Osteoblast (primary cell): ENCODE results near the gene PACRGL. TPM values are rescaled to one million over a fixed set of nuclear protein-coding genes. Genes with fewer than 3 reads are reported as not detected.

Experiments
- DNase-seq: peaks from one replicate; pipeline ENCODE4 v3.0.0; 2011; ENCODE audit warnings: low spot score, mixed read lengths; ENCODE audit not compliant: insufficient read length; ENCODE audit errors: missing footprints
- H2AFZ ChIP-seq: 2 replicates; pipeline ENCODE4 v1.6.0; 2011; ENCODE audit warnings: mild to moderate bottlenecking, low read length
- H3K27ac ChIP-seq: 2 replicates; pipeline ENCODE4 v1.5.1; 2011; ENCODE audit warnings: mild to moderate bottlenecking, low read depth, low read length, moderate library complexity
- H3K27me3 ChIP-seq: 2 replicates; pipeline ENCODE4 v1.6.0; 2012; ENCODE audit warnings: mild to moderate bottlenecking, control low read depth, inconsistent platforms, low read length, moderate library complexity; ENCODE audit not compliant: insufficient read depth
- H3K36me3 ChIP-seq: 2 replicates; pipeline ENCODE4 v1.5.1; 2011; ENCODE audit warnings: mild to moderate bottlenecking, low read length, control low read depth, moderate library complexity; ENCODE audit not compliant: insufficient read depth
- H3K4me1 ChIP-seq: 2 replicates; pipeline ENCODE4 v1.5.1; 2011; ENCODE audit warnings: mild to moderate bottlenecking, low read length, control low read depth, moderate library complexity; ENCODE audit not compliant: insufficient read depth
- H3K4me2 ChIP-seq: 2 replicates; pipeline ENCODE4 v1.6.0; 2011; ENCODE audit warnings: mild to moderate bottlenecking, low read length; ENCODE audit not compliant: insufficient read depth
- H3K4me3 ChIP-seq: fragments of 200-600 bp; sonication (generic); 3 replicates; pipeline ENCODE4 v1.5.1; 2012; ENCODE audit warnings: mild to moderate bottlenecking, low read length, inconsistent platforms; ENCODE audit not compliant: insufficient read depth
- H3K79me2 ChIP-seq: 2 replicates; pipeline ENCODE4 v1.6.0; 2012; ENCODE audit warnings: mild to moderate bottlenecking, low read length, control low read depth, inconsistent platforms; ENCODE audit not compliant: insufficient read depth
- H3K9me3 ChIP-seq: 2 replicates; pipeline ENCODE4 v1.5.1; 2011; ENCODE audit warnings: low read depth, low read length, control low read depth
- H4K20me1 ChIP-seq: 2 replicates; pipeline ENCODE4 v1.6.0; 2012; ENCODE audit warnings: mild to moderate bottlenecking, low read length, control low read depth; ENCODE audit not compliant: insufficient read depth
- CTCF ChIP-seq: IDR thresholded peaks from 2 replicates; pipeline ENCODE4 v1.5.1; 2011; ENCODE audit warnings: mild to moderate bottlenecking, low read depth, low read length, moderate library complexity; ENCODE audit errors: extremely low read depth
- total RNA-seq: library from RNA; depleted of rRNA; stranded (reverse); fragments of >200 nt; gene quantifications from 2 replicates; pipeline ENCODE4 v1.2.3, GENCODE V29; 2012

Gene PACRGL
- total RNA-seq, 1 donor, result 27.5 TPM

- Histone ChIP-seq H3K9me3 (no peaks in the 10 kb centered on the region), H4K20me1 (no peaks in the 10 kb centered on the region), H3K27ac (no peak overlapping the region), H2AFZ (no peak overlapping the region), H3K4me1 (peaks cover 3% of the 10 kb centered on the region), H3K4me3 (no peak overlapping the region), H3K4me2 (no peak overlapping the region), H3K79me2 (no peaks in the 10 kb centered on the region), H3K27me3 (peaks cover 4% of the 10 kb centered on the region), H3K36me3 (no peaks in the 10 kb centered on the region)
- peak; percentile 4 for DNase-seq
- no peak for TF ChIP-seq CTCF
Observed at GRCh38 chr4:20666012-20666860, 34.0 kb upstream of the PACRGL start.

GRCh38 chr4:20672262-20672661, 28.0 kb upstream of the PACRGL start:
- Histone ChIP-seq H3K4me2 (no peak overlapping the region), H3K27ac (no peak overlapping the region), H3K4me1 (no peaks in the 10 kb centered on the region), H2AFZ (no peak overlapping the region), H3K79me2 (no peaks in the 10 kb centered on the region), H3K4me3 (no peak overlapping the region), H3K36me3 (no peaks in the 10 kb centered on the region), H3K27me3 (peaks cover 9% of the 10 kb centered on the region), H4K20me1 (no peaks in the 10 kb centered on the region), H3K9me3 (no peaks in the 10 kb centered on the region)
- DNase-seq, result no peak
- no peak for TF ChIP-seq CTCF

- peaks cover 14% of the 10 kb centered on the region for H3K27me3 ChIP-seq
- DNase-seq, result no peak
- H4K20me1 ChIP-seq, result no peaks in the 10 kb centered on the region
- H3K4me1 ChIP-seq, result peaks cover 10% of the 10 kb centered on the region
- H3K27ac ChIP-seq, result no peak overlapping the region
- H3K9me3 ChIP-seq, result no peaks in the 10 kb centered on the region
- no peak overlapping the region for H3K4me3 ChIP-seq
- TF ChIP-seq CTCF, result no peak
- no peaks in the 10 kb centered on the region for H3K36me3 ChIP-seq
- no peak overlapping the region for H2AFZ ChIP-seq
- no peak overlapping the region for H3K4me2 ChIP-seq
- no peaks in the 10 kb centered on the region for H3K79me2 ChIP-seq
Observed at GRCh38 chr4:20675786-20676185, 24.5 kb upstream of the PACRGL start.

- Histone ChIP-seq H3K79me2 (no peaks in the 10 kb centered on the region), H3K4me1 (peaks cover 10% of the 10 kb centered on the region), H3K36me3 (no peaks in the 10 kb centered on the region), H2AFZ (no peak overlapping the region), H3K9me3 (no peaks in the 10 kb centered on the region), H3K27me3 (peaks cover 14% of the 10 kb centered on the region), H3K4me2 (no peak overlapping the region), H3K4me3 (no peak overlapping the region), H4K20me1 (no peaks in the 10 kb centered on the region), H3K27ac (no peak overlapping the region)
- no peak for TF ChIP-seq CTCF
- no peak for DNase-seq
Observed at GRCh38 chr4:20676501-20677197, 23.6 kb upstream of the PACRGL start.
